ENCODE data around the gene NTNG2.

The NTNG2 gene

DNA sequence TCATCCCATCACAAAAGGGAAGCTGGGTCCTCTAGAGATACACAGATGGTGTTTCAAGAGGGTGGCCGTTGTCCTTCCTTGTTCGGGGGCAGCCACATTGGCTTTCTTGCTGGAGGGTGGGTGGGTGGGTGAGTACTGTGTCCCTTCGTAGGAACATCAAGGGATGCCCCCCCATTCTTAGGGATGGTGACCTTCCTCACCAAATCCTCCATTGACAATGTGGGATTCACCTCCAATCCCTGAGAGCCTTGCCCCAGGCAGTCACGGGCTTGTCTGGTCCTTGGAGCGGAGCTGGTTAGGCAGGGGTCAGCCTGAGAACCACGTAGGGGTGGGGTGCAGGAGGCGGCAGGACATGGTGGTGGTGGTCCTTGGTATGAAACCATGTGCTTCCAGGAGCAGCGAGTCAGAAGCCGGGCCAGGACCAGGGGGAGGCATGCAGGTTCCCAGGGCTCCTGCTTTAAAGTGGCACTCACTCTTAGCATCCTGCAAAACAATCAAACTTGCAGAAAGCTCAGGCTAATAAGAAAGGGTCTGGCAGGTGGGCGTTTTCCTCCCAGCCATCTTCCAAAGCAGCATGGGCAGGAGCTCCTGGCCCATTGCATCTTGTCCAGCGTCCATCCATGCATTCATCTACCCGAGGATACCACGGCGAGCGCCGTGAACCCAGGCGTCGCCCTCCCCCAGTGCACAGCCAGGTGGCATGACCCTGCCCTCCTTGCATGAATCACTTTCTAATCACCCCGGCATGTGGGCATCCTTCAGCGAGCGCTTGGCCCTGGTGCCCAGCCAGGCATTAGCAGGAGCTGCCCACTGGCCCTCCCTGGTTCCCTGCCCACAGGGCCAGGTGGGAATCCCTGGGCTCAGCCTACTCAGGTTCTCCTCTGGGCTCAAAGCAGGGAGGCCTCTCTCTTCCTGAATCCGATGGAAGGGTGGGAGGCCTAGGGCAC is 76.4 kb downstream of the NTNG2 start:
- Mint-ChIP-seq H3K4me3 (no peak overlapping the region), H3K36me3 (ENCODE audit: insufficient read depth) (peaks cover 6% of the 10 kb centered on the region), H3K4me1 (peaks cover 24% of the 10 kb centered on the region), H3K9me3 (no peaks in the 10 kb centered on the region), H3K27me3 (peaks cover 20% of the 10 kb centered on the region), H3K27ac (ENCODE audit: low read depth) (no peak overlapping the region)
- ATAC-seq (replicated peaks; ENCODE audit: extremely low read depth, poor library complexity, severe bottlenecking) (no peak), DNase-seq (ENCODE audit: low spot score in 2 of 2) (no peak)

GRCh38 chr9:132238992-132239391 is 77.1 kb downstream of the NTNG2 start:
- DNase-seq (ENCODE audit: low spot score in 2 of 2) (no peak), ATAC-seq (replicated peaks; ENCODE audit: extremely low read depth, poor library complexity, severe bottlenecking) (no peak)
- Mint-ChIP-seq H3K36me3 (ENCODE audit: insufficient read depth) (peaks cover 8% of the 10 kb centered on the region), H3K27ac (ENCODE audit: low read depth) (no peak overlapping the region), H3K4me3 (no peak overlapping the region), H3K4me1 (peaks cover 24% of the 10 kb centered on the region), H3K9me3 (no peaks in the 10 kb centered on the region), H3K27me3 (peaks cover 17% of the 10 kb centered on the region)

DNA sequence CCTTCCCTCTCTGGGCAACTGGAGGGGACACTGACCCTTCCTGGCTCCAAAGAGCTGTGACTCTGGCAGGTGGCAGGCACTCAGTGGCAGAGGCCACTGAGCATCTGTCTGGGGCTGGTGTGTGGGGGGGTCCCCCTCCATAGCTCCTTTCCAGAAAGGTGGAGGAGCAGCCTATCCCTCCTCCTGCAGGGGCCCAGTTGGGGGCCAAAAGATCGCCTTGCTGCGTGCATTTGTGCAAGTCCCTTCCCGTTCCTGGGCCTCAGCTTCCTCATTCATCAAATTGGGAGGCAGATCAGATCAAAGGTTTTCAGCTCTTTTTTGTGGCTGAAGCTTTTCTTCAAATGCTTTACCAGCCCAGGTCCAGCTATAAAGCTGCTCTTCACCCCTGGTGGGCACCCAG is 77.7 kb downstream of the NTNG2 start:
- peaks cover 8% of the 10 kb centered on the region for H3K36me3 Mint-ChIP-seq (ENCODE audit: insufficient read depth)
- no peak for DNase-seq (ENCODE audit: low spot score in 2 of 2)
- H3K4me3 Mint-ChIP-seq, result no peak overlapping the region
- H3K9me3 Mint-ChIP-seq, result no peaks in the 10 kb centered on the region
- H3K27me3 Mint-ChIP-seq, result peaks cover 15% of the 10 kb centered on the region
- H3K4me1 Mint-ChIP-seq, result peaks cover 24% of the 10 kb centered on the region
- no peak overlapping the region for H3K27ac Mint-ChIP-seq (ENCODE audit: low read depth)
- no peak for ATAC-seq (replicated peaks; ENCODE audit: extremely low read depth, poor library complexity, severe bottlenecking)

DNA sequence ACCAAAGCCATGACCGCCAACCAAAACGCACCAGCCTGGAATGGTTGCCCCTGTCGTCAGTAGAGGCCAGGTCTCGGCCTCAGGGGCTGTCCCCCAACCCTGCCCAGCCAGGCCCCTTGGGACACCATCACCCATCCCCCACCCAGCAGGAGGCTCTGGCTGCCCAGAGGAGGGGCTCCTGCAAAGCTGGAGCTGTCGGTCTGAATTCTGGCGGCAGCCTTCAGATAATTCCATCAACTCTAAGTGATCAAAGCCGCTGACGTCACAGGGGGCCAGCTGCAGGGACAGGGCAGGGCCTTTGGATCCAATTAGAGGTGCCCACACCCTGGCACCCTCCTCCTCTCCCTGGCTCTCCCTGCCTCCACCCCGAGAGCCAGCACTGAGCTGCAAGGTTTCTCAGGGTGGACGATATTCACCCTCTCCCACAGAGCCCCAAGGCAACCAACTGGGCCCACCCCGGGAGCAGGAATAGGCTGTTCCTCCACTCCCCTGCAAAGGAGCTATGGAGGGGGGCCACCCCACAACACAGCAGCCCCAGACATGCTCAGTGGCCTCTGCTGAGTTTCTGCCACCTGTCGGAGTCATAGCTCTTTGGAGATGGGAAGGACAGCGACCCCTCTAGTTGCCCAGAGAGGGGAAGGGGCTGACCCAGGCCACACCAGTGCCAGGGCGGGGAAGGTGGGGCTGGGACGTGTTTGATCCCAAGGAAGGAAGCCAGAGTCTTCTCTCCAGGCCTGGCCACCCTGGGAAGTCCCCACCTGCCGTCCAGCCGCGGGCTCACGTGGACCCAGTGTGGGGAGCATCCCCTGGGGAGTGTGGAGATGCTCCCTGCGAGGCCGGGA is 78.4 kb downstream of the NTNG2 start:
- peak overlapping the region; percentile 98 for H3K4me3 Mint-ChIP-seq
- no peaks in the 10 kb centered on the region for H3K9me3 Mint-ChIP-seq
- no peak overlapping the region for H3K27ac Mint-ChIP-seq (ENCODE audit: low read depth)
- H3K4me1 Mint-ChIP-seq, result peaks cover 24% of the 10 kb centered on the region
- peaks cover 8% of the 10 kb centered on the region for H3K27me3 Mint-ChIP-seq
- peaks cover 8% of the 10 kb centered on the region for H3K36me3 Mint-ChIP-seq (ENCODE audit: insufficient read depth)
- DNase-seq (ENCODE audit: low spot score in 2 of 2) (no peak), ATAC-seq (replicated peaks; ENCODE audit: extremely low read depth, poor library complexity, severe bottlenecking) (no peak)

DNA sequence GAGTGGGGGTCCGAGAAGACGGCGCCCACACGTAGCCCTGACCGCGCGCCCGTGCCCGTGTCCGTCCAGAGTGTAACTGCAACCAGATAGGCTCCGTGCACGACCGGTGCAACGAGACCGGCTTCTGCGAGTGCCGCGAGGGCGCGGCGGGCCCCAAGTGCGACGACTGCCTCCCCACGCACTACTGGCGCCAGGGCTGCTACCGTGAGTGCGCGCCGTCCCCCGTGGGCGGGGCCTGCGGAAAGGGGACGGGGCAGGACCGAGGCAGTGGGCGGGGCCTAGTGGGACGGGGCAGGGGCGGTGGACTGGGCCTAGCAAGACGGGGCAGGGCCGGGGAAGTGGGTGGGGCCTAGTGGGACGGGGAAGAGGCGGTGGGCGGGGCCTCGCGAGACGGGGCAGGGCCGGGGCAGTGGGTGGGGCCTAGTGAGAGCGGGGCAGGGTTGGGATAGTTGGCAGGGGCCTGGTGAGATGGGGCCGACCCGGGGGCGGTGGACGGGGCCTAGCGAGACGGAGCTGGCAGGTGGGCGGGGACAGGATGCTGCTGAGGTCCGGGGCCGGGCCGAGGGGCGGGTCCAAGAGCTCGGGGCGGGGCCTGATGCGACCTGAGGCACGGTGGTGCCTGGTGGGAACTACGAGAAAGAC is 79.1 kb downstream of the NTNG2 start:
- H3K27me3 Mint-ChIP-seq, result peaks cover under 1% of the 10 kb centered on the region
- H3K4me1 Mint-ChIP-seq, result peaks cover 21% of the 10 kb centered on the region
- peaks cover 8% of the 10 kb centered on the region for H3K36me3 Mint-ChIP-seq (ENCODE audit: insufficient read depth)
- peak overlapping the region; percentile 98 for H3K4me3 Mint-ChIP-seq
- DNase-seq (ENCODE audit: low spot score in 2 of 2) (peak; percentile 97 to 99), ATAC-seq (replicated peaks; ENCODE audit: extremely low read depth, poor library complexity, severe bottlenecking) (peak; percentile 94)
- no peaks in the 10 kb centered on the region for H3K9me3 Mint-ChIP-seq
- H3K27ac Mint-ChIP-seq (ENCODE audit: low read depth), result peak overlapping the region; percentile 85

- Mint-ChIP-seq H3K4me3 (peak overlapping the region; percentile 98), H3K27me3 (peaks cover under 1% of the 10 kb centered on the region), H3K36me3 (ENCODE audit: insufficient read depth) (peaks cover 8% of the 10 kb centered on the region), H3K9me3 (no peaks in the 10 kb centered on the region), H3K4me1 (peaks cover 16% of the 10 kb centered on the region), H3K27ac (ENCODE audit: low read depth) (peak overlapping the region; percentile 85)
- ATAC-seq (replicated peaks; ENCODE audit: extremely low read depth, poor library complexity, severe bottlenecking) (no peak), DNase-seq (ENCODE audit: low spot score in 2 of 2) (no peak)
Measured at GRCh38 chr9:132241483-132241839, 79.6 kb downstream of the NTNG2 start.

GRCh38 chr9:132241840-132242620 is 80.2 kb downstream of the NTNG2 start:
- Mint-ChIP-seq H3K36me3 (ENCODE audit: insufficient read depth) (peaks cover 8% of the 10 kb centered on the region), H3K9me3 (no peaks in the 10 kb centered on the region), H3K4me3 (peak overlapping the region; percentile 98), H3K27me3 (peaks cover 6% of the 10 kb centered on the region), H3K27ac (ENCODE audit: low read depth) (peak overlapping the region; percentile 97), H3K4me1 (peaks cover 13% of the 10 kb centered on the region)
- peak in 1 of 2 donors; percentile 16 for DNase-seq (ENCODE audit: low spot score in 2 of 2)
- ATAC-seq (replicated peaks; ENCODE audit: extremely low read depth, poor library complexity, severe bottlenecking), result no peak

GRCh38 chr9:132242621-132243155 is 80.8 kb downstream of the NTNG2 start:
- Mint-ChIP-seq H3K4me3 (peak overlapping the region; percentile 98), H3K27ac (ENCODE audit: low read depth) (peak overlapping the region; percentile 97), H3K27me3 (peaks cover 13% of the 10 kb centered on the region), H3K36me3 (ENCODE audit: insufficient read depth) (peaks cover 8% of the 10 kb centered on the region), H3K4me1 (peaks cover 13% of the 10 kb centered on the region), H3K9me3 (no peaks in the 10 kb centered on the region)
- DNase-seq (ENCODE audit: low spot score in 2 of 2) (no peak), ATAC-seq (replicated peaks; ENCODE audit: extremely low read depth, poor library complexity, severe bottlenecking) (no peak)

DNA sequence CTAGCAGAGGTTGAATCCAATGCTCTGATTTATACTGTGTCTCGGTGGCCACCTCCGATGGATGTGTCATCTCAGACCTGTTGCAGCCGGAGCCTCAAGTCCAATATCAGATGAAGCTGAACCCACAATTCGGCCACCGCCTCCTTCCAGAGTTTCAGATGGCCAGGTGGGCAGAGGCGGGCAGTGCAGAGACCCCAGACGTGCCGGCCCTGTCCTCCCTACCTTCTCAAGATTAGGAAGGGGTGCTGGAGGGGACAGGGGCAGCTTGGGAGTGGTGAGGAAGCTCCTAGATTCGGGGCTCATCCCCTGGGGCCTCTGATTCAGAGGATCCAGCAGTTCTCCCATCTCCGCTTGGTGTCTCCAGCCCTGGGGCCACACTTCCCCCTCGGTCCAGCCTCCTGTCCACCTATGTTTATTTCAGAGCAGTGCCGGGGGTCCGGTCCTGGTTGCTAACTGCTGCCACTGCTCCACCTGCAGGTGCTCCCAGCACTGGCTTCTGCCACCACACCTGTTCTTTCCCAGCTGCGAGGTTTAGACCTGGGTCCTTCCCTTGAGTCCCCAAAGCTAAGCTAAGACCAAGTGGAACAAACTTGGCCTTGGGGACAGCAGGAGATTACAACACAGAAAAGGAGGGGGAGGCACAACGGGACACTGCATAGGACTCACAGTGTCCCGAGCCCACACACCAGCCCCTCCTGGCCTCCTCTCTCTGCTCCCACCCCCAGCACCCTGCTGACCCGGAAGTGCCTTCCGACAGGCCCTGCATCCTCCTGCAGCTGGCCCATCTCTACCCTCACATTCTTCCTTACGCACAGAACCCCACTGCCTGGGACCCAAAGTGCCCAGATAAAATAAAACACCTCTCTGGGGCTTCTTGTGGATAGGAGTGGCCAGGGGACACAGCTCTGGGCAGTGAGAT is 81.6 kb downstream of the NTNG2 start:
- H3K36me3 Mint-ChIP-seq (ENCODE audit: insufficient read depth), result peaks cover 8% of the 10 kb centered on the region
- H3K9me3 Mint-ChIP-seq, result no peaks in the 10 kb centered on the region
- H3K4me3 Mint-ChIP-seq, result peak overlapping the region; percentile 98
- H3K4me1 Mint-ChIP-seq, result peaks cover 13% of the 10 kb centered on the region
- peaks cover 15% of the 10 kb centered on the region for H3K27me3 Mint-ChIP-seq
- no peak overlapping the region for H3K27ac Mint-ChIP-seq (ENCODE audit: low read depth)
- no peak for DNase-seq (ENCODE audit: low spot score in 2 of 2)
- ATAC-seq (replicated peaks; ENCODE audit: extremely low read depth, poor library complexity, severe bottlenecking), result no peak

DNA sequence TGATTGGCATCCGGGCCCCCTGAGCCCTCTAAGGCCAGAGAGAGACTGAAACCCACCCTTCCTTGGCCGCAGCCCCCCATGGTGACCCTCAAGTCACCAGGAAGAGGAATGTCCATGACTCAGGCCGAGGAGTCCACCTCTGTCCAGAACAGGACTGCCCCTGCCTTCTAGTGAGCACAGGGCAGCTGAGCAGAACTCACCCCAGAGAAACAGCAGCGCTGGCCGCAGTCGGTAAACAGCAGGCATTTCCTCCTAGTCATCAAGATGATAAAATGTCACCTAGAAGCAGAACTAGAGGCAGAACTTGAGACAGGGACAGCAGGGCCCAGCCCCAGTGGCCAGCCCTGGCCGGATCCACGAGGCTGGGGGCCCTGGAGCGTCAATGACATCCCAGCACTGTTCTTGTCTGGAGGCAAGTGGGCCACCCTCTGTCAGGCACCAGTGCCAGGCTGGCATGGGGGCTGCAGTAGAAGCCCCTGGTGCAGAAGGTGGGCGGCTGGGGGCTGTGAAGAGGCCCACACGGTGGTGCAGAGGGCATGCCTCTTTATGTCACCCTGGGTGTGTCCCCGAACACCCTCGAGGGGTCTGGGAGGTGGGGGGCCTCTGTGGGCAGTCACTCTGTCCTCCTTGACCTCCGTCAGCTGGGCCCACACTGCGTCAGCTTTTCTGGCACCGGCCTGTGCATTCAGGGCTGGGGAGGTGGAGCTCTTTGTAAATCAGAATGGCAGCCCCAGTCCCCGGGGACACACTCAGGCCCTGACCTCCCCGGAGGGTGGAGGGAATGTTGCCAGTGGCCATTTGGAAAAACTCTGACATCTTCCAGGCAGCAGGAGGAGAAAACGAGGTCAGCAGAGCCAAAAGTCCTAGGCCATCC is 83.0 kb downstream of the NTNG2 start:
- Mint-ChIP-seq H3K27me3 (peaks cover 15% of the 10 kb centered on the region), H3K27ac (ENCODE audit: low read depth) (no peak overlapping the region)
- ATAC-seq (replicated peaks; ENCODE audit: extremely low read depth, poor library complexity, severe bottlenecking), result no peak

More for the DNA sequence above, 83.0 kb downstream of the NTNG2 start:
- Mint-ChIP-seq H3K36me3 (ENCODE audit: insufficient read depth) (peaks cover 8% of the 10 kb centered on the region), H3K9me3 (no peaks in the 10 kb centered on the region), H3K4me1 (peaks cover 13% of the 10 kb centered on the region), H3K4me3 (no peak overlapping the region)
- DNase-seq (ENCODE audit: low spot score in 2 of 2), result no peak
